Measurements from ENCODE around the gene FLOT2.
"Not testable (repeated sequence)": the region's sequence is repeated elsewhere in the genome, so short reads cannot be mapped to it uniquely, and the experiment has no call there.

FLOT2 gene

DNA sequence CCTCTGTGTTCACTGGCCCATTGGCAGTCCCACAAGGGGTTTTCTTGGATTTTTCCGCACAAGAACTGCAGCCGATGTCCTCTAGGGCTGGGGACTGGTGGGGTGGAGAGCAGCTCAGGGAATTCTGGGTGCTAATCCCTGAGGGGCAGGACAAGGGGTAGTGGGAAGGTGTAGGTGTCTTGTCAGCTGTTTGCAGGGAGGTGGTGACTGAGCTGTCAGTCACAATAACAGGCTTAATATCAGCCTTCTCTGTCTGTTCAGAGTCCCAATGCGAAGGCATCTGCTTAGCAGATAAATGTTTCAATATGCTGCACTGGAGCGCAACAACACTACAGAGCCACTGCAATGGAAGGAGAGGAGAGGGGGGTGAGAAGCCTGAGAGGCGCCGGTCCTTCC, 15.4 kb upstream of the FLOT2 start:
- no peak for DNase-seq

DNA sequence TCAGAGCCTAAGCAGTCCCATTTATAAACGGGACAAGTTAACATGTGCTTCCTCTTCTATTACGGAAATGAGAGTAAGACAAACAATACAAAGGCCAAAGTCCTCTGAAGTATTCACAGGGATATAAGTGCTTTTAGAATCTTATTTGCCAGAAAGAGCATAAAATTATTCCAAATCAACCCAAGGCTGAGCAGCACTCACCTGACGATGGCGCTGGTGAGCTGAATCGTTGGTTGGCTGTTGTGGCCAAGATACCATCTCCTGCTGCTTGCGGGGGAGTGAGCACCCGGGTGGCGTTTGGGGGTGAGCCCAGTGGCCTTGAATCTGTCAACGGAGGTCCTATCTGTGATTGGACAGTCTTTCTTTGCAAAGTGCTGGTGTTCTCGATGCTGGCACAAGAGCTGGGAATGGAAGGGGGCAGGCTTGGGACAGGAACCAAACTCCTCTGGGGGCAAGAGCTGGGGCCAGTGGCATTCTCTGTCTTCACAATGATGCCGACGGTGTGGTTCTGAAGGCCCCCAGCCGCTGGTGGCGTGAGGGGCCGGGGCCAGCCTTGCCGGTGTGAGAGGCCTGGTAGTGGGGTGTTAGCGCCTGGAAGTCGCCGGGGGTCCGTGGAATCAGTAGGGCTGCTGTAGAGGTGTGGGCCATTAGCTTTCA, 14.9 kb upstream of the FLOT2 start:
- DNase-seq = no peak

GRCh38 chr17:28911411-28912045, 14.0 kb upstream of the FLOT2 start:
- DNase-seq = no peak

DNA sequence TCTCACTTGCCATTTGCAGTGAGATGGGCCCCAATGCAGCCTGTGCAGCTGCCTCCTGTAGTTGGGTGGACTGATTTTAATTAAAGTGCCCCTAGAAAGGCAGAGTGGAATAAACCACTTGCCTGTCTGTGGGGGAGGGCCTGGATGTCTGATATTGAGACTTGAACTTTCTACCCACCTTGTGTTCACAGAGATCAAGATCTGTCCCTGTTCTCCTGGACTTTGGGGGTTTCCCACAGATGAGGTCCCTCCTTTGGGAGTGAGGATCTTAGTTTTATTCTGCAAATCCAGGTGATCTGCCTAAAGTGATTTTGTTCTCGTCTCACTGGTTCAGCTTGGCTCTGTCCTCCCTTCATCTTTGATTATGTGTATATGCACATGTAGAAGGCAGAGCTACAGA, 13.0 kb upstream of the FLOT2 start:
- DNase-seq = no peak

GRCh38 chr17:28908640-28909167, 11.2 kb upstream of the FLOT2 start:
- DNase-seq = no peak

DNA sequence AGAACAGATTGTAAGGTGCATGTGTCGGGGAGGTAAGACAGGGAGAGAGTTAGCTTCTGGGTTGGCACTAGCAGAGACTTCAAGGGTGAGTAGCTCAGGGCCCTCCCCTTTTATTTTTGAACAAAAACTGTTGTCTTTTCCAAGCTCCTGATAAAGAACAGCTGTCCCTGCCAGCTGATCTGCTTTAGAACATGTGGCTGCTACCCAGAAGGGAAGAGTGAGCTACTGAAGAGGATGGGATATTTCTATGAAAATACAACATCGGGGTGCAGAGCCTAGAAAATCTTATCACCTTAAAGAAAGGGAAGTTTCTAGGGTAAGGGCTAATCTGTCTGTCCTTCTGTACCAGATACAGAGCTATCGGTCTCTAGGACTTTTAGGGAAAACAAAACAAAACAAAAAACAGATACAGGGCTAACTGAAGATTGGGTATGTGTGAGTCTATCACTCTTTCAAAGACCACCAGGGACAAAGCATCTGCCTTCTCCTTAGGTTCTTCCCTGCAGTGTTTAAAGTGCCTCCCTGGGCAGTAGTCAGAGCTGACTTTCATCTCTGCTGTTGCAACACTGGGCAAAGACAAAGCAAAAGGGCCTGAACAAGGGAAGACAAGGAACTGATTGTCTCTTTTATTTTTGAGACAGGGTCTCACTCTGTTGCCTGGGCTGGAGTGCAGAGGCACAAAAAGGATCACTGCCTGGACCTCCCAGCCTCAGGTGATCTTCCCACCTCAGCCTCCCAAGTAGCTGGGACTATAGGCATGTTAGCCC, 10.4 kb upstream of the FLOT2 start:
- DNase-seq = no peak

GRCh38 chr17:28906706-28907438, 9.3 kb upstream of the FLOT2 start:
- DNase-seq = no peak

DNA sequence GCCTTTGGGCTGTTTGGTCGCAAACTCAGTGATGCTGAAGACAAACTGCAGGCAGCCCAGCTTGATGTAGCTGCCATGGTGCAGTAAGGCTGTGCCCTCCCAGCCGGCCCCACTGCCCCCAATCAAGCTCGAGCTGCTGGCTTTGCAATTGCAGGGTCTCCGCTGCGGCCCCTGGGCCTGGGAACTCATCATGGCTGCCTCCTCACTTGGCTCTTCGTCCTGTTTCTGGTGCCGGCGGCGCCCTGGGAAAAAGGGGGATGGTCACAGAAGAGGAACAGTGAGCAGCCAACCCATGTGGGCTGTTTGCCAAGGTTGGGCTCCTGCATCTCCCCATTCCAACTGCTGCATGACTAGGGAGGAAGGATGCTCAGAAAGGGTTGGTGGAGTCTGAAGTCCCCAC, 8.7 kb upstream of the FLOT2 start:
- DNase-seq = no peak

- no peak for DNase-seq
Observed at GRCh38 chr17:28904800-28905199, 7.3 kb upstream of the FLOT2 start.

DNA sequence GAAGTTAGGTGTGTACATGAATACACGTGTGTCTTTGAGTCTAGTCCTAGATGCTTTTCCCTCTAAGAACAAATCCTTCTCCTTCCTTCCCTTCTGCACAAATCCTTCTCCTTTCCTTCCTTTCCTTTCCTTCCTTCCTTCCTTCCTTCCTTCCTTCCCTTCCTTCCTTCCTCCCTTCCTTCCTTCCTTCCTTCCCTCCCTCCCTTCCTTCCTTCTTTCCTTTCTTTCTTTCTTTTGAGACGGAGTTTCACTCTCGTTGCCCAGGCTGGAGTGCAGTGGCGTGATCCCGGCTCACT, 6.0 kb upstream of the FLOT2 start:
- not testable (repeated sequence) for DNase-seq

- DNase-seq = peak; percentile 91
Observed at GRCh38 chr17:28902819-28903545, 5.4 kb upstream of the FLOT2 start, which contains the start of gene DHRS13. TSS of gene DHRS13 (minus strand) at chr17:28903079. CDS start at chr17:28902944, 135 bp downstream.

- DNase-seq = peak; percentile 55
Observed at GRCh38 chr17:28901866-28902818, 4.6 kb upstream of the FLOT2 start.

DNA sequence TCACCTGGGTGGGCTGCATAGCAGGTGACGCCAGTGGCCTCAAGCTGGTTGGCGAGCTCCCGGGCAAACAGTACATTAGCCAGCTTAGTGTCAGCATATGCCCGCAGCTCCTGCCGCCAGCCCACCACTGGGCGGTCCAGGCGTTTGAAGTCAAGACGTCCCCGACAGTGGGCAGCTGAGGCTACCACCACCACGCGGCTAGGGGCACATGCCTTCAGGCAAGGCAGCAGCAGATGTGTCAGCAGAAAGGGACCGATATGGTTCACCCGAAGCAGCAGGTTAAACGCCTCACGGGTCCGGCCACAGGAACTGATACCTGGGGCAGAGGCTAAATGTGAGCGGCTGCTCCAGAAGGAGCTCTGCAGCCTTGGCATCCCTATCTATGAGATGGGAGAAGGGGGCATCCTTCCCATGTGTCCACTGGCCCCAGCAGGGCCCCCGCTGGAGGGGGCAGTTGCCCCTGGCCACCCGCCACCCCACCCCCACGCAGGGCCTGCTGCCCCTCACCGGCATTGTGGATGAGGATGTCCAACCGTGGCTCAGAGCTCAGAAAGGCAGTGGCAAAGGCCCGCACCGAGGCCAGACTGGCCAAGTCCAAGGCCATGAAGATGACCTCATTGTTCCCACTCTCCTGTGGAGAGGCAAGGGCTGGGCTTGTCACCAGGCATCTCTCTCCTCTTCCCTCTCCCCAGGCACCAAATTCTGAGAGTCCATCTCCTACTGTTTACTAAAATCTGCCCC, 3.6 kb upstream of the FLOT2 start:
- DNase-seq = no peak

- no peak for DNase-seq
Observed at GRCh38 chr17:28899212-28899815, 1.8 kb upstream of the FLOT2 start.

DNA sequence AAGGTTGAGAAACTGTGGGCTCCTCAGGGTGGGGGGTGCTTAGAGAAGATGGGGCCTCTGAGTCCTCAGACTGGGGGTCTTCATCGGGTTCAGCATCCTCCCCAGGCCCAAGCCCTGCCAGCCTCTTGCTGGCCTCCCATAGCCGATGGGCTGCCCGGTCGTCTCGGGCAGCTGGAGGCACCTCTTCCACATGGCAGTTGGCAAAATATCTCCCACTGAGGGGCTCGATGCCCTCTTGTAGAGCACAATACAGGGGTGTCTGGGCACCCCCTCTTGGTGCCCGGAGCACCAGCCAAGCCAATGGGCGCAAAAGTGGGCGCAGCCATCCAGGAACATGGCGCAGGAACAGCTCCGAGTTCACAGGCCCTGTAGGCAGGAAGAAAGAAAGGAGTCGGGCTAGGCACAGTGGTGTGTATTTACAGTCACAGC, 1.0 kb upstream of the FLOT2 start:
- no peak for DNase-seq

DNA sequence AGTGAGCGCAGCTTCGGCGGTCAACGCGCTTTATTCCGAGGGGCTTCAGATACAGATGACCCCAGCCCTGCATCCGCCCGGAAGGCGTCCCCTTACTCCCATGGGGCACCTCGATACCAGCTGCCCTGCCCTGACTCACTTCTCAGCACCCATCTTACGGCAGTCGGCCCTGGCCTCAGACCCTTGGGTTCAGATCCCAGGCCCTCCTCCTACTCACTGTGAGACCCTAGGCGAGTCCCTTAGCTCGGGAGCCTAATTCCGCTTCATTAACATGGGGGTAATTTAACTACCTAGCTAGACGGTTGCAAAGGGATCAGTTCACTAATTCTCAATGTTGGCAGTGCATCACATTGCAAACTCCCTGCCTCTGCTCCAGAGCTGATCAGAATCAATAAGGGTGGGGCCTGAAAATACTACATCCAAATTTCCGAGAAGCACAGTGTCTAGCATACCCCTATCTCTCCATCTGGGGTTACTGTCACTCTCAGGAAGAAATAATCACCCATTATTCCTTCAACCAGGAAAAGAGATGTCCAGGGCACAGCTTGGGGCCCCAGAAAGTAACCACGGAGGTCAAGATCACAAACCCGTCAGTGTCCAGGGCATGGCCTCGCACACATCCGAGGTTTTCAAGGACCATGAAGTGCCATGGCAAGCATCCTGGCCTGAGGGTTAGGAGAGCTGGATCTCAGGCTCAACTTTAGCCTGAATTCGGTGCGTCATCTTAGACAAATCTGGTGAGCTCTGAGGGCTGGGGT, 415 bp upstream of the FLOT2 start:
- DNase-seq = no peak

GRCh38 chr17:28896491-28896883, 1.0 kb downstream of the FLOT2 start:
- DNase-seq = no peak

GRCh38 chr17:28895794-28896447, 1.6 kb downstream of the FLOT2 start:
- no peak for DNase-seq

Measured in stimulated activated CD4-positive, alpha-beta T cell treated with anti-CD3 and anti-CD28 coated beads, Interleukin-4, amount 100 ng/mL, for 24 hours (primary cell).